Adrenal gland (tissue), 12 donors: ENCODE results near the gene AQP12B. TPM values are rescaled to one million over a fixed set of nuclear protein-coding genes. Genes with fewer than 3 reads are reported as not detected.
A peak's percentile ranks its signal among the peaks of the same experiment; 100 is the strongest.

Experiments
- DNase-seq, 7 donors: peaks; one replicate each; pipeline ENCODE4 v3.0.0-alpha.2; 2019 to 2020
- H3K27ac ChIP-seq, 5 donors: fragments of 200-600 bp; sonication (generic) in 4 of 5; 1 replicate in 3 of 5; 2 replicates in 2 of 5; pipeline versions ENCODE4 v1.5.1 to v1.8.0; 2016 to 2020; ENCODE audit warnings: mild to moderate bottlenecking in 1 of 5
- H3K27me3 ChIP-seq: fragments of 200-600 bp; 2 replicates; pipeline ENCODE4 v1.8.0; 2021
- H3K36me3 ChIP-seq, 2 donors: fragments of 200-600 bp; replicated peaks in 1 of 2; 1 replicate in 1 of 2; 2 replicates in 1 of 2; pipeline versions ENCODE4 v1.5.1 to v1.8.0; 2018 to 2022
- H3K4me1 ChIP-seq, 2 donors: fragments of 200-600 bp; replicated peaks in 1 of 2; 1 replicate in 1 of 2; 2 replicates in 1 of 2; pipeline versions ENCODE4 v1.5.1 to v1.8.0; 2018 to 2021
- H3K4me3 ChIP-seq, 4 donors: fragments of 200-600 bp; sonication (generic) in 3 of 4; one replicate each; pipeline ENCODE4 v1.5.1; 2016 to 2018
- H3K9me3 ChIP-seq, 3 donors: fragments of 200-600 bp; sonication (generic) in 1 of 3; replicated peaks in 1 of 3; 1 replicate in 2 of 3; 2 replicates in 1 of 3; pipeline versions ENCODE4 v1.5.1 to v1.8.0; 2016 to 2021
- CTCF ChIP-seq, 6 experiments: fragments of 450-650 bp in 4 of 6; fragments of 200-600 bp in 2 of 6; sonication (generic) in 1 of 6; IDR thresholded peaks; 1 replicate in 5 of 6; 2 replicates in 1 of 6; pipeline versions ENCODE4 v1.5.1 to v1.8.0; 2016 to 2021; ENCODE audit warnings: antibody characterized with exemption in 6 of 6, mild to moderate bottlenecking in 2 of 6, moderate library complexity in 1 of 6
- POLR2A ChIP-seq, 2 donors: fragments of 450-650 bp; IDR thresholded peaks; one replicate each; pipeline ENCODE4 v1.6.1; 2017; ENCODE audit warnings: antibody characterized with exemption in 2 of 2, mild to moderate bottlenecking in 2 of 2, moderate library complexity in 1 of 2
- WGBS, 4 donors: extraction: QIAGEN DNeasy Blood & Tissue Kit in 2 of 4; methylation state at CpG; one replicate each; pipeline versions ENCODE4 v1.1.5 to v1.1.7; 2013 to 2017; 5-methylcytosine and 5-hydroxymethylcytosine counted together
- intact Hi-C, 2 donors: fragments of 100-400 bp; cut with DNase I; formaldehyde crosslinking; loops; one replicate each; pipeline versions ENCODE4 v1.14.1 to v1.15.0; 2022 to 2023
- polyA plus RNA-seq, 3 donors: library from polyadenylated mRNA; stranded (reverse); fragments of 200-250 nt in 2 of 3; fragments of 350-450 nt in 1 of 3; fragmentation: Illumina TruSeq in 1 of 3; extraction: RNeasy Lipid Tissue Mini Kit (QIAGEN cat#74804) in 1 of 3; gene quantifications; one replicate each; pipeline ENCODE4 v1.2.3, GENCODE V29; 2013 to 2014
- total RNA-seq, 9 donors: library from RNA; depleted of rRNA in 4 of 9; stranded (reverse); fragments of >200 nt in 4 of 9; fragments of 120-200 nt in 1 of 9; fragmentation: NEBNext Ultra II Directional in 1 of 9; extraction: Animal tissue kit (Norgen Biotek cat#: 25700) in 1 of 9; gene quantifications; one replicate each; pipeline versions ENCODE4 v1.1.0 to v1.2.4, GENCODE V29; 2013 to 2023
- donor health status: healthy with polysubstance abuse.
- donor health status: Bipolar disorder and iron deficiency.
- donor health status: DM: yes; HTN: yes; CAD: no.
- donor health status: DM: no; HTN: no; CAD: no.
- donor health status: DM: no; HTN: no; CAD: no.
- donor health status: DM: yes; HTN: yes; CAD: no.

Gene AQP12B
- total and polyA plus RNA-seq, 12 donors: 0.07 to 0.48 TPM; not detected in 10

GRCh38 chr2:240629619-240629967 is 53.1 kb downstream of the AQP12B start:
- Histone ChIP-seq H3K27me3 (peaks cover 3% of the 10 kb centered on the region), H3K4me1 (no peaks in the 10 kb centered on the region), H3K27ac (no peak overlapping the region), H3K9me3 (no peaks in the 10 kb centered on the region), H3K36me3 (no peaks in the 10 kb centered on the region), H3K4me3 (no peak overlapping the region)
- no peak for TF ChIP-seq POLR2A (IDR thresholded peaks at IDR 0.05)
- no peak for TF ChIP-seq CTCF (IDR thresholded peaks at IDR 0.05)
- DNase-seq: peak in 1 of 7 donors; percentile 9
- intact Hi-C loops: no loop called here
- WGBS, 4 donors: 68 to 100% (median 87%) methylated on average over 2 to 5 of the region's 5 CpGs

GRCh38 chr2:240628808-240629618 is 53.7 kb downstream of the AQP12B start:
- no peaks in the 10 kb centered on the region for H3K36me3 ChIP-seq
- peak in 3 of 7 donors; percentile 4 to 9 (median 9) for DNase-seq
- no peak overlapping the region for H3K4me3 ChIP-seq
- no peaks in the 10 kb centered on the region for H3K4me1 ChIP-seq
- intact Hi-C loops: no loop called here
- H3K9me3 ChIP-seq: no peaks in the 10 kb centered on the region
- 70 to 86% (median 76%) methylated on average over 6 to 20 of the region's 20 CpGs for WGBS, 4 donors
- no peak for TF ChIP-seq POLR2A (IDR thresholded peaks at IDR 0.05)
- TF ChIP-seq CTCF (IDR thresholded peaks at IDR 0.05): no peak
- peaks cover 3% of the 10 kb centered on the region for H3K27me3 ChIP-seq
- no peak overlapping the region for H3K27ac ChIP-seq

GRCh38 chr2:240628507-240628807 is 54.2 kb downstream of the AQP12B start:
- H3K4me3 ChIP-seq: no peak overlapping the region
- intact Hi-C loops: no loop called here
- H3K9me3 ChIP-seq: no peaks in the 10 kb centered on the region
- H3K27me3 ChIP-seq: peaks cover 3% of the 10 kb centered on the region
- peak in 3 of 7 donors; percentile 4 to 7 (median 4) for DNase-seq
- no peak overlapping the region for H3K27ac ChIP-seq
- H3K4me1 ChIP-seq: no peaks in the 10 kb centered on the region
- no peaks in the 10 kb centered on the region for H3K36me3 ChIP-seq
- TF ChIP-seq CTCF (IDR thresholded peaks at IDR 0.05) (no peak), POLR2A (IDR thresholded peaks at IDR 0.05) (no peak)
- WGBS, 4 donors: 83 to 92% (median 91%) methylated on average over 5 to 7 of the region's 7 CpGs

- WGBS, 4 donors: 78 to 88% (median 85%) methylated on average over 6 to 17 of the region's 17 CpGs
- H3K4me3 ChIP-seq: no peak overlapping the region
- no peaks in the 10 kb centered on the region for H3K36me3 ChIP-seq
- H3K9me3 ChIP-seq: no peaks in the 10 kb centered on the region
- peaks cover 3% of the 10 kb centered on the region for H3K27me3 ChIP-seq
- TF ChIP-seq CTCF (IDR thresholded peaks at IDR 0.05): no peak
- TF ChIP-seq POLR2A (IDR thresholded peaks at IDR 0.05): no peak
- no peak overlapping the region for H3K27ac ChIP-seq
- DNase-seq: peak in 3 of 7 donors; percentile 2 to 5 (median 3)
- no peaks in the 10 kb centered on the region for H3K4me1 ChIP-seq
- intact Hi-C loops: no loop called here
Measured at GRCh38 chr2:240627736-240628506, 54.8 kb downstream of the AQP12B start.
